GM03348 (cell line): ENCODE measurements around the gene HNRNPA1.
"Not testable (repeated sequence)": the region's sequence is repeated elsewhere in the genome, so short reads cannot be mapped to it uniquely, and the experiment has no call there.

Experiments used
- DNase-seq: peaks from one replicate; pipeline ENCODE4 v3.0.0; 2012; ENCODE audit warnings: low spot score

HNRNPA1 gene

GRCh38 chr12:54299515-54300224 lies 19.1 kb downstream of the HNRNPA1 start:
- no peak for DNase-seq

- no peak for DNase-seq
Measured at GRCh38 chr12:54300225-54300731, 19.8 kb downstream of the HNRNPA1 start.

GRCh38 chr12:54300732-54301427 lies 20.4 kb downstream of the HNRNPA1 start, which contains the start of gene NFE2:
Gene NFE2 (minus strand): TSS chr12:54301015. CDS start chr12:54295248, 5,767 bp downstream.
- peak; percentile 78 for DNase-seq

- DNase-seq = no peak
Measured at GRCh38 chr12:54301428-54302048, 21.0 kb downstream of the HNRNPA1 start.

GRCh38 chr12:54303640-54304039 lies 23.1 kb downstream of the HNRNPA1 start:
- DNase-seq = no peak

- peak; percentile 83 for DNase-seq
Measured at GRCh38 chr12:54304187-54304810, 23.8 kb downstream of the HNRNPA1 start.

- DNase-seq = peak; percentile 17
Measured at GRCh38 chr12:54306925-54307741, 26.6 kb downstream of the HNRNPA1 start.

GRCh38 chr12:54311051-54311450 lies 30.5 kb downstream of the HNRNPA1 start:
- no peak for DNase-seq

- DNase-seq = not testable (repeated sequence)
Measured at GRCh38 chr12:54312309-54312708, 31.8 kb downstream of the HNRNPA1 start.

- DNase-seq = no peak
Measured at GRCh38 chr12:54321363-54321762, 40.8 kb downstream of the HNRNPA1 start.

- DNase-seq = peak; percentile 96
Measured at GRCh38 chr12:54324617-54325441, 44.3 kb downstream of the HNRNPA1 start, which contains the start of gene COPZ1. Gene COPZ1 (plus strand): TSS chr12:54325131. CDS start chr12:54325164, 33 bp downstream.

- not testable (repeated sequence) for DNase-seq
Measured at GRCh38 chr12:54325442-54326109, 45.0 kb downstream of the HNRNPA1 start.

- no peak for DNase-seq
Measured at GRCh38 chr12:54328595-54329337, 48.2 kb downstream of the HNRNPA1 start.

GRCh38 chr12:54329759-54330158 lies 49.2 kb downstream of the HNRNPA1 start:
- peak; percentile 29 for DNase-seq

GRCh38 chr12:54330442-54330841 lies 49.9 kb downstream of the HNRNPA1 start:
- no peak for DNase-seq

- no peak for DNase-seq
Measured at GRCh38 chr12:54331461-54331860, 50.9 kb downstream of the HNRNPA1 start.

- no peak for DNase-seq
Measured at GRCh38 chr12:54333420-54334034, 53.0 kb downstream of the HNRNPA1 start.
